HS-5 (cell line): Measurements from ENCODE around the gene SPDL1.

ENCODE experiments used
- DNase-seq: peaks from one replicate; pipeline ENCODE4 v3.0.0-alpha.2; 2012; ENCODE audit warnings: low read depth

The SPDL1 gene, protein sequence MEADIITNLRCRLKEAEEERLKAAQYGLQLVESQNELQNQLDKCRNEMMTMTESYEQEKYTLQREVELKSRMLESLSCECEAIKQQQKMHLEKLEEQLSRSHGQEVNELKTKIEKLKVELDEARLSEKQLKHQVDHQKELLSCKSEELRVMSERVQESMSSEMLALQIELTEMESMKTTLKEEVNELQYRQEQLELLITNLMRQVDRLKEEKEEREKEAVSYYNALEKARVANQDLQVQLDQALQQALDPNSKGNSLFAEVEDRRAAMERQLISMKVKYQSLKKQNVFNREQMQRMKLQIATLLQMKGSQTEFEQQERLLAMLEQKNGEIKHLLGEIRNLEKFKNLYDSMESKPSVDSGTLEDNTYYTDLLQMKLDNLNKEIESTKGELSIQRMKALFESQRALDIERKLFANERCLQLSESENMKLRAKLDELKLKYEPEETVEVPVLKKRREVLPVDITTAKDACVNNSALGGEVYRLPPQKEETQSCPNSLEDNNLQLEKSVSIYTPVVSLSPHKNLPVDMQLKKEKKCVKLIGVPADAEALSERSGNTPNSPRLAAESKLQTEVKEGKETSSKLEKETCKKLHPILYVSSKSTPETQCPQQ

DNA sequence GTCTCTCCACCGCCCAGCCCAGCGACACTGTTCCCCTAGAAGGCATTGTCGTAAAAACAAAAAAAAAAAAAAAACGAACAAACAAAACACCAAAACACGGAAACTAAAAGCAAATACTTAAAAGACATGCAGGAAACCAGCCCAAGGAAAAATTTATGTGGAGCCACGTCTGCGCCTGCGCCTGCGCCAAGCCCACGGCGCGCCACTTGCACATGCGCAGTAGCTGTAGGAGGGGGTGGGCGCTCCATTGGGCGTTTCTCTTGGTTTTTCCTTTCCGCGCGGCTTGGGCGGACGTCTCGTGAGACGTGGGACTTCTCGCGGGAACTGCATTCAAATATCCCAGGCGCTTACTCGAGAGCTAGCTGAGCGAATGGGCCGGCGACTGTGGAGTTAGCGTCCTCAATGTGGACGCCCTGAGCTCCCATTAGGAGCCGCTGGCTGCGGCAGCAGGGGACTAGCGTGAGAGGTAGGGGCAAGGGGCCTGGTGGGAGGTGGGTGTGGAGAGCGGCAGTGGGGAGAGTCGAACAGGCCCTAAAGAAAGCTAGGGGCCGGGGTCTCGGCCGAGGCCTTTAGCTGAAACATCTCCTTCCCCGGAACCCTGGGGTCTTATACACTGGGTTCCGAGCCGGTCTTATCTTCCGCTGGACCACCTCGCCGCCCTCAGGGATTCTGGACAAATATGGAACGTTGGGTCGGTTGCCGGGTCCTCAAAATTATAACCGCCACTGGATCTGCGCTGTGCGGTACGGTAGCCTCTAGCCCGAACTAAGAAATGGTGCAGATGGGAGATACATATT lies at the start of gene SPDL1:
Gene SPDL1, plus strand, starts transcription at position 350 of the 797 bp plus-strand sequence. CDS start 4,644 bp downstream, outside the sequence.
- DNase-seq: peak; percentile 88

DNA sequence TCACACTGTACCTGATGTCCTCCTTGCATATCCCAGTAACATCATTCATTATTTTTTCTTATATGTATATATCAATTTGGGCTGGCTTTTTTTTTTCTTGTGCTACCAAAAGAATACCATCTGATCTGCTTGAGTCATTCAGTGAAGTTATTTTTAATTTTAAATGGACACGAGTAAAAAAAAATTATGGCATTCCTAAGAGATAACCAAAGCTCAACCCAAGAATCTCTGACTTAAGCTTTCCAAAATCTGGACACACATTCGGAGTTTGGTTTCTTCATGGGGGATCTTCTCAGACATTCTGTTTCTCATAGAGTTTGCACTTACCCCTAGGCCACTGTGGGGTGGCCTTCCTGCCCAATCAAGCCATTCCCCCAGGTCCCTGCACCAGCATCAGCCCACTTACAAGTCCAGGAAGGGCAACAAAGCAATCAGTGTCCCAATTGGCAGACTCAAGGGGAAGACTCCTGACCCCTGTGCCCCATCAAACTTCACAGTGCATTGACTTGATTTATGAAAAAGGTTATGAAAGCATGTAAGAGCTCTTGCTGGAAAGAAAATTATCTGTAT lies 49.2 kb upstream of the SPDL1 start:
- no peak for DNase-seq

DNA sequence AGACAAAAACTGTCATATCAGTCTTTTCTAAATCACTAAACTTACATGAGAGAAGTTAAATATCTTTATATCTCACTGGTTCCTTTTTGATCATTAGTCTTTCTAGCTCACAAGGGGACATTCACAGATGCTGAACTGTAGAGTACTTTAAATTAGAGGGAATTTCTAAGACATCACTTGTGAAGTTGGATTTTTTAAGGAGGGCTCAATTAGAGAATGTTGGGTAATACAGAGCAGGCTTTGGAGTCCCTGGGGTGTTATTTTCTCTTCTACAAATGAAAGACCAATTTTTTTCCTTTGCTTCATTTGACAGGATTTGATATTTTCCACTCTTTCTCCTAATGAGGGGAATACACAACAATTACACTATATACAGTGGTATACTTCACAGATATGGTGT lies 48.6 kb upstream of the SPDL1 start:
- no peak for DNase-seq

DNA sequence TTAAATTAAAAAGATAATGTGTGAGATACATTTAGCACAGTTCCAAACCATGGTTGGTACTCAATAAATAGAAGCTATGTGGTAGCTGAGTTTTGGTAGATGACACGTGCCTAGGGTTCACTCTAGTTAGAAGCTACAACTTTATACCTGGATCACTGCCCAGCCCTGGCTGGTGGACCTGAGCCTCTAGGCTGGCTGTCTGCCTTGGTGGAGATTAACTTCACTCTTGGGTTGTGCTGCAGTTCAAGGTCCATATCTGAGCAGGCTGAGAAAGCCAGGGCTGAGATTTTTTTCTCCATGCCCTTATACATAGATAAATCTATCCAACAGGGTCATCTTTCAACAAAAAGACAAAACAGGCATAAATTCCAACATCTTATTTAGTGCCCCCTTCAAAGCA lies 44.6 kb upstream of the SPDL1 start:
- DNase-seq: no peak

DNA sequence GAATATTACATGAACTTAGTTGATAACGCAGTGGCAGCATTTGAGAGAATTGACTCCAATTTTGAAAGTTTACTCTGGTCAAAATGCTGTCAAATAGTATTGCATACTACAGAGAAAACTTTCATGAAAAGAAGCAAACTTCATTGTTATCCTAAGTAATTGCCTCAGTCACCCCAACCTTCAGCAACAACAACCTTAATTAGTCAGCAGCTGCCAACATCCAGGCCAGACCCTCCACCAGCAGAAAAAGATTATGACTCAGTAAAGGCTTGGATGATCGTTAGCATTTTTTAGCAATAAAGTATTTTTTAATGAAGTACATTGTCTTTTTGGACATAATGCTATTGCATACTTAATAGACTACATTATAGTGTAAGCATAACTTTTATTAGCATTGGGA lies 40.8 kb upstream of the SPDL1 start:
- DNase-seq: no peak

DNA sequence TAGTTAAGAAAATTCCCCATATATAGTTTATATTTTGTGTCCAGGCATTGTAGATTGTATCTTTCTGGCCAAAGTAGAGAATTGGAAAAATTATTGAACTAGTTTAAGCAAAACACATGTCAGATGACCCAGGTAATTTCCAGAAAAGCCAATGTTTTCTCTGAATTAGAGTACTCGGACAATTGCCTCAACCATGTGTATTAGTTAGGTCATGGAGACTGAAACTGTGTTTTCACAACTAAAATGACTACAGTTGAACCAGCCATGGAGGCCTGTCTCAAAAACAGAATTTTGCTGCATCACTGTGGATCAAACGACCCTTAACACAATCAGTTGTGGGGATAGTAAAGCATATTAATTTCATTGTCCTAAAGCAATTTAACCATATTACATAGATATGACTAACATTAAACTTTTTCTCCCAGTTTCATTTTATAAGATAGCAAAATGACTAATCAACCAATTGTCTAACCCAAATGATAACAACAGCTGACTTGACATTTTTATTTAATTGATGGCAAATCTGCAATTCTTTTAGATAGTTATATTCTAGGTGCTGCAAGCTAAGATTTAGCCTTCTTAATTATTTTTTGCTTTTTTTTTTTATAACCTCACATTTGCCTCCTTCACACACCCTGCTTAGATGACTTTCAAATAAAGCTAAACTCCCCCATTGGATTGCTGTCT lies 39.2 kb upstream of the SPDL1 start:
- DNase-seq: no peak

DNA sequence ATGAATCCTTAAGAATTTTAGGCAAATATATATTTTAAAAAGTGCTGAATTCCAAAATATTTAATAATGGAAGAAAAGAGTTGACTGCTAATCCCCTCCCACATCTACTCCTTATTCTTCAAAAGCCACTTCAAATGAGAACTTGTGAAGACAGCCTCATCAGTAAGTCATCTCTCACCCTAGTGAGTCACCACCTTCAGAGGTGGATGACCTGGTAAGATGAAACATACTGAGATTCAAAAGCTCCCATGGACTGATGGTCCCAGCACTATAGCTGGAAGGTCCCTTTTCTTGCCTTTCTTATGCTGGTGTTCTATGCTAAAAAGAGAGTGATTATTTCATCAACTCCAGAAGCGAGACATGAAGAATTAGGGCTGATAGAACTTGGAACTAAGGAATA lies 37.8 kb upstream of the SPDL1 start:
- no peak for DNase-seq

DNA sequence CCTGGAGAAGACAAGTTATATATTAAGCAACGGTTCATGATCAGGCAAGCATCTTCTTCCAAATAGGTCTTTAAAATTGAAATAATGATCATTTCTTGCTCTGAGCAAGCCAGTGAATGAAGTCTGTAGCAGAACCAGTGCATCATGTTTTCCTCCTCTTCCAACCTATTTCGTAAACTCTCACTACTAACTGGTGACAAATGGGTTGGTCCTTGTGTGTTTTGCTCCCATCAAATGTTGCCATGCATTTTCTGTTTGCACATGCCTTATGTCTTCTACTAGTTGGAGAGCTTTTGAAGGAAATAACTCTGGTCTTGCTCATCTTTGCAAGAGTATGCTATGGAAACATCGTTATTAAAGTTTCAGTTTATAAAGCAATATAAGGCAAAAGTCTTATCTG lies 37.2 kb upstream of the SPDL1 start:
- no peak for DNase-seq

DNA sequence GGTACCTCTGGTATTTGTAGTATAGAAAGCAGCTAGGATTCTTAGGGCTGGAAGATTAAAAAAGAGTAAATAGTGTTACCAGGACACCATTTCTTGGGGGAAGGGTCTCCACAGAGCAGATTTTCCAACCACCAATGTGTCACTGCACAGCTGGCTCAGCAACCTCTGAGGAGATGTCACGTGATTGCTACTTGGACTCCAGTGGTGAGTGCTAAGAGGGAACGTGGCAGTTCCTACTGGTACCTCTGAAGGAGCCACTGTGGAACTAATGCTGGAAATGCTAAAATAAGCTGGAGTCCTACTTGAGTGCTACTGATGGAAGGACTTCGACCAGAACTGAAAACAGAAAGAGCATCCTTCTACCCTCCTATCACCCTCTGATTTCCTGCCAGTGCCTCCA lies 36.1 kb upstream of the SPDL1 start:
- DNase-seq: no peak

DNA sequence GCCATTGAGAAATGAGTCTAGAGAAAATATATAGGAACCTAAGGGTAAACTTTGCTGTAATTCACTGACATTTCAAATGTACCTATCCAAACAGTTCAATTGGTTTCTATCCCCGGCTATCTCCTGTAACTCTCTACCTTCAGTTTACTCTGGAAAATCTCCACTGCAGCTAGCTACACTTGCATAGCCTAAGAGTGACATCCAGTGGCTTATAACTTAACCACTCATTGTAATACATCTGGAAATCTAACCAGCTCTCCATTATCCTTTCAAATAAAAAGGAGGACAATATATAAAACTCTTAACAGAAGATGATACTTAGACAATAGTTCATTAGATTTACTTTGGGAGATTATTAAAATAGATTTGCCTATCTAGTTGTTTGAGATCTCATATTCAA lies 35.3 kb upstream of the SPDL1 start:
- DNase-seq: no peak

DNA sequence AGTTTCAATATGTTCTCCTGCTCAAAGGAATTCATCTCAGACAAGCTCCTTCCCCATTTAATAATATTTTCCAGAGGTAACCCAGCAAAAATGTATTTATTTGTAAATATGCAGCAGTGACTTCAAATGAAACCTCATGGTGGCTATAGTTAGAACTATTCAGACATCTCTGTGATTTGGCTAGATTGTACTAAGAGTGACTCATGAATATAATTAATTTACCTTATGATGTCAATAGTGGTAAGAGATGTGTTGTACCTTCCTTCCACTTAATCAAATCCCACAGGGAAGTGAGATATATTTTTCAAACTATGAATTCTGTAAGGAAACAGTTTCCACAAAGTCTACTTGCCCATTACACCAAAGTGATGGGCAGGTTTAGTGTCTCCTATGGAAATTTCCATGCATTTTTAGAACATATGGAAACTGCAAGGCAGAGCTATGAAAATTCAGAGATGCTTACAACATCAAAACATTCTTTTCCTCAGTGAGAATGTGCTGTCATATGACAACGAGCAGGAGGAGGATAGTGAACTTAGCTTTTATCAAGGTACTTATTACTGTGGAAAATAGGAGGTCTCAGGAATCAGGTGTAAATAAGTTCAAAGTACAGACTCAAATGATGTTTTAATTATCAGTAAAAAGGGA lies 34.0 kb upstream of the SPDL1 start:
- no peak for DNase-seq

DNA sequence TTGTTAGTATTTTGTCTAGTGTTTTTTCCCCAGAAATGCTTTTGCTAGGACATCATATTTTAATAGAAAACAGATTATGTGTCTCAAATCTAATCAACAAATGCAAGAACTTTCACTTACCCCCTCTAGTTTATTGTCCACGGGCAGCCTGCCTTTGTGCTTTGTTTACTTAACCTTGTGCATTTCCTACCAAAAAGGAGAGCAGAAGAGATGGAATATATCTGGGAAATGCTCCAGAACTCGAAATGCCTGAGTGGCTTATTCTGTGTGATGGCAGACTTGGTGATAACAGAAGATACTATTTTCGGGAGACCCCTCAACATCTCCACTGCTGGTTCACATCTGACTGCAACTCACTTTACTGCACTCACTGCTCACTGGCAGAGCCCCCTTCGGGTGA lies 33.3 kb upstream of the SPDL1 start:
- no peak for DNase-seq

DNA sequence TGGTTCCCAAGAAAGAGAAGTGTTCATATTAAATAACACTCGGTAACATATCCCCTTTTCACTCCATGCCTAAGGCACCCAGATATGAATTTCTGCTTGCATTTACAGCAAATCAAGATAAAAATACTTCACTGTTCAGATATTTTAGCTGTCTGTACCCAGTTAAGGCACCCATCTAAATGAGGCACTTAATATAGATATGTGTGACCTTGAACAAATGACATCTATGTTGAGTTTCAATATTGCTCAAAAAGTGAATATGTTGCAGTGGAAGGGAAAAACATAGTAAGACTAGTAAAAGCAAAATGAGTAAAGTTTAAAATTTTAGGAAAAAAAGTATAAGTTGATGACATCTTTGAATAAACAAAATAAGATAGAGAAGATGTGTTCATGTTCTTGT lies 32.4 kb upstream of the SPDL1 start:
- DNase-seq: no peak

DNA sequence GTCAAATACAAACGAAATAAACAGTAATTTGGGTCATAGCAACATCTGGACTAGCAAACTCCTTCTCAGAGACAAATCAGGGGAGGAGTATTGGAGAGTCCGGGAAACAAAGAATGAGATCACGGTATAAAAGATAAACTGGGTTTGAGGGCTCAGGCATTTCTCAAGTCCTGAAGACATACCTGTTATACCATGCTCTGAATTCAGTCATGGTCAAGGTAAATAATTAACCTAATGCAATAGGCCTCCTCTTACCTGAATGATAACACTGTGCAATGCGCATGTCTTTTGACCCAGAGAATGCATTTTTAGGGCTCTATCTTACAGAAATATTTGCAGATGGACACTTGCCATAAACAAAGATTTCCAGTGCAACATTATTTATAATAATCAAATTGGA lies 31.9 kb upstream of the SPDL1 start:
- DNase-seq: no peak

DNA sequence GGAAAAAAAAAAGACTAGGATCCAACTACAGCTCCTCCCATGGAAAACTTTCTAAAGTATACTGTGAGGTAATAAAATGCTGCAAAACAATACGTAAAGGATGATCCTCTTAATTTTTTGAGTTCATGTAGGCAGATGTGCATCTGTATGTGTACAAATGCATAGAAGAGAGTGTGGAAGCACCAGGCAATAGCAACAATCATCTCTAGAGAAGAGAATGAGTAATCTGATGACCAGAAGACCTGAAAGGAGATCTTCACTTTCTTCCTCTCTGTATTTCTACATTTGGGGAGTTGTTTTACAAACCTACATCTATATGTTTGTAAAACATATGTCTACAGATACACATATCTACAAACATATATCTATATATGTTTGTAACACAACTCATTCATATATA lies 29.3 kb upstream of the SPDL1 start:
- no peak for DNase-seq

DNA sequence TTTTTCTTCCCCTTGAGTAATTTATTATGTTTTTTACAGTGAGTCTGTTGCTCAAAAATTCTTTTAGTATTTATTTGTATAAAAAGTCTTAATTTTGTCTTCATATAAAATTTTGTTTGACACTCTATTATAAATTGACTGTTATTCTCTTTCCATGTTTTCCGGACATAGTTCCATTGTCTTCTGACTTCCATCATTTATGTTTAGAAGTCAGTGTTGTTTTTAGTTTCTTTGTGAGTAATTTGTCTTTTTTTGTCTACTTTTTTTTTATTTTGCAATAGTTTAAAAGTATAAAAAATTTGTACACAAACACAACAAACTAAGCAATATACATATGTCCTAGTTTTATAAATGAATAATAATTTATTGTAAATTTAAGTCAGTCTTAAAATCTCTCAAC lies 25.7 kb upstream of the SPDL1 start:
- no peak for DNase-seq

DNA sequence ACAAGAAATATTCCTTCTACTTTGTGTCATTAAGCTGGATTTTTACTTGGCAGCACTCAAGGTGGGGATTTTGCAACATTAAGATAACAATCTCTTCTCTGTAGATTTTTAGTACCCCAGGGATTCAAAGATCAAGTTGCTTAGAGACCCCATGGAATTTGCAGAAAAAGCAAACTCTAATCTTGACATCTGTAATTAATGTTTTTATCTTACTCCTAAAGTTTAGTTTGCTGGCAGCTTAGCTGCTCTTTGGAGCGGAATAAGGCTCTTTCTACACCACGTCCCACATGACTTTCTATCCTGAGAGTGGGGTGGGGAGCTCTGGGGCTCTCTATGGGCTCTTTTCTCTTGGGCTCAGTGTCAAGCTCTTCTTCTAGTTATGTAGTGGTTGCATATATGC lies 21.7 kb upstream of the SPDL1 start:
- DNase-seq: no peak

DNA sequence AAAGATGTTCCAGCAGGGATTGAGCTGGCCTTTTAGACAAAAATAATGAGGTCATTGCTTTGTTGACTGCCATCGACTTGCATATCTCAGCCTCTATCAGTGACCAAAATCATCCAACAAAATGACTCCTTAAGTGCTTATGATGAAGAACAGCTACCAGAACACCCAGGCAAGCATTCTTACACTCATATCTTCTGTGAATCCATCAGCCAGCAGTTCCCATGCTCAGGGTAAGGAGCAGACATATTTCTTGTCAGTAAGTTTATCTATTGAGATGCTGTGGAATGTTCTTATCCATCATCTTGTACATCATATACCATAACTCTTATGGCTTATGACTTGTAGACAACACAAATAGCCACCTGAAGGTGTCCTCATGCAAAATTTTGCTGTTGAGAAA lies 20.2 kb upstream of the SPDL1 start:
- no peak for DNase-seq

DNA sequence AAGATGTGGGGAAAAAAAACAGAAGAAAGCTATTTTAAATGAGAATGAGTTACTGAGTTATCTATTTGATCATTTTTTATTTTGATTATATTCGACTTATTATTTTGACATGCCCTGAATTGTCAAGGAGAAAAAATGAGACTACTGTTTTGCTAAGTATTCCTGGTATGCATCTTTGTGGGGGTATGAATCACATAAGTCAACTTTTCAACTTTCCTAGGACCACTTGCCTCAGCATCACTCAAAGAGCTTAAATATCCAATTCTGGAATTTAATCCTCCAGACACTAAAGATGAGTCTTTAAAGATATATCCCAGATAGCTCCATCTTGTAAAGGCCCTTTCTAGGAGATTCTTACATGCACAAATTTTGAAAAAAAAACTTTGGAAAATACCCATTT lies 17.4 kb upstream of the SPDL1 start:
- DNase-seq: no peak

DNA sequence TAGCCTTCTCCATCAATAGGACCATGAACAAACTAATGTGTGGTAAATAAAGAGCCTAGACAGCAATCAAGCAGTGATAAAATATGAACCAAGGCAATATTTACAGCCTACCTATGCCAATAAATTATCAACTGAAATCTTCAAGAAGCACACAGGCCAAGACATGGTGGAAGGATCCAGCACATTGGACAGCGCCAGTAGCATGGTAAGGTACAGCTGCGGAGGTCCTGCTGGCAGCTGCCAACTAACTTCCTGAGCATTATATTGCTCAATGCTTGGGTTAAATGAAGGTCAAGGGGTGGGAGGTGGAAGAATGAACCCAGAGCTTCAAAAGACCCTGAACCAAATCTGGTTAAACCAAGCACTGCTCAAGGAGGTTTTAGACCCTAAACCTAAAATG lies 16.5 kb upstream of the SPDL1 start:
- DNase-seq: no peak

DNA sequence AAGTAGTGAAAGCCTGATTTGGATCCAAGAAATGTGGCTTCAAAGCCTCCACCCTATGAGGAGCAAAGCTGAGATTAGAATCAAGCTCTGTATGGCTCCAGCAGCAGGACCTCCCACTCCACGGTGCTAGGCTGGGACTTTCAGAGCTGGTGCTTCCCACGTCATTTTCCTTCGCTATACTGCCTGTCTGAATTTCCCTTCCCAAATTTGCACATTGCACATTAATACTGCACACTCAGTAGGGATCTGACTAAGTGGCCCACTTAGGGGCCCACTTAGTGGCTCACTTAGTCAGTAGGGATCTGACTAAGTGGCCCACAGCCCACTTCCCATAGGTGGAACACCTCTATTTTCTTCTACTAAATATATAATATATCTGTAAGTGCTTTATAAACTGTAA lies 14.1 kb upstream of the SPDL1 start:
- no peak for DNase-seq

DNA sequence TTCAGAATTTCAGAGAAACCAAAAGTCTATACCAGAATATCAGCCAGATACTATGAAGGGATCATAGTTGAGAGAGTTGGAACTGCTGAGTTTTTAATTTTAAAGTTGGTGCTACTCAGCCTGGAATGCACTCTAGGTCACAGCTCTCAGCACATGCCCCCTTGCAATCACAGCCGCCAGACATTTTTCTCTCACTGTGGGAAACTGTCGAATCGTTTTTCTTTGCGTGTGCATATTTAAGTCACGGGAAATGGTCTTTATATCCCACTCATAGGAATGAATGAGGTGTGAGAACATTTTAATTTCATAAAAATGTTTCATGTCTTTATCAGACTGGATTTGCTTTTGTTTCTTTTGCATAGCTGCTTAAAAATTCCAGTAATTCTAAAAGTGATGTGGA lies 12.2 kb upstream of the SPDL1 start:
- DNase-seq: no peak
